Fibroblast of mammary gland (primary cell): ENCODE measurements around the gene SLBP.

ENCODE experiments used
- DNase-seq: peaks from one replicate; pipeline ENCODE4 v3.0.0-alpha.2; 2010; ENCODE audit warnings: low read depth
- H3K4me3 ChIP-seq: 2 replicates; pipeline ENCODE4 v1.5.1; 2011; ENCODE audit warnings: low read depth, mild to moderate bottlenecking, low read length, moderate library complexity; ENCODE audit not compliant: control insufficient read depth
- TF ChIP-seq, protein P1 (sequence below): conservative IDR thresholded peaks from 2 replicates; pipeline ENCODE4 v1.5.1; 2011; ENCODE audit warnings: low read depth, low read length, inconsistent platforms; ENCODE audit not compliant: control insufficient read depth, insufficient read depth

The SLBP gene

DNA sequence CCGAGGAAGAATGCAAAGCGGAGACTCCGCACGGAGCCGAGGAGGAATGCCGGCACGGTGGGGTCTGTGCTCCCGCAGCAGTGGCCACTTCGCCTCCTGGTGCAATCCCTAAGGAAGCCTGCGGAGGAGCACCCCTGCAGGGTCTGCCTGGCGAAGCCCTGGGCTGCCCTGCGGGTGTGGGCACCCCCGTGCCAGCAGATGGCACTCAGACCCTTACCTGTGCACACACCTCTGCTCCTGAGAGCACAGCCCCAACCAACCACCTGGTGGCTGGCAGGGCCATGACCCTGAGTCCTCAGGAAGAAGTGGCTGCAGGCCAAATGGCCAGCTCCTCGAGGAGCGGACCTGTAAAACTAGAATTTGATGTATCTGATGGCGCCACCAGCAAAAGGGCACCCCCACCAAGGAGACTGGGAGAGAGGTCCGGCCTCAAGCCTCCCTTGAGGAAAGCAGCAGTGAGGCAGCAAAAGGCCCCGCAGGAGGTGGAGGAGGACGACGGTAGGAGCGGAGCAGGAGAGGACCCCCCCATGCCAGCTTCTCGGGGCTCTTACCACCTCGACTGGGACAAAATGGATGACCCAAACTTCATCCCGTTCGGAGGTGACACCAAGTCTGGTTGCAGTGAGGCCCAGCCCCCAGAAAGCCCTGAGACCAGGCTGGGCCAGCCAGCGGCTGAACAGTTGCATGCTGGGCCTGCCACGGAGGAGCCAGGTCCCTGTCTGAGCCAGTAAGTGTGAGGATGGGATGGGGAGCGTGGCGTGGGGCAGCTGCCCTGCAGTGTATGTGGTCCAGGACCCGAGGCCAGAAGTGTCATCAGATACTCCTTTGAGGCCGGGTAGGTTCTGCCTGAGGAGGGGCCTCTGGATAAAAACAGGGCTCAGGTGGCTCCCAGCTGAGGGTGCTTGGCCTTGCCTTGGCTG is 16.2 kb upstream of the SLBP start:
- H3K4me3 ChIP-seq = no peak overlapping the region
- no peak for DNase-seq
- TF ChIP-seq, protein P1, sequence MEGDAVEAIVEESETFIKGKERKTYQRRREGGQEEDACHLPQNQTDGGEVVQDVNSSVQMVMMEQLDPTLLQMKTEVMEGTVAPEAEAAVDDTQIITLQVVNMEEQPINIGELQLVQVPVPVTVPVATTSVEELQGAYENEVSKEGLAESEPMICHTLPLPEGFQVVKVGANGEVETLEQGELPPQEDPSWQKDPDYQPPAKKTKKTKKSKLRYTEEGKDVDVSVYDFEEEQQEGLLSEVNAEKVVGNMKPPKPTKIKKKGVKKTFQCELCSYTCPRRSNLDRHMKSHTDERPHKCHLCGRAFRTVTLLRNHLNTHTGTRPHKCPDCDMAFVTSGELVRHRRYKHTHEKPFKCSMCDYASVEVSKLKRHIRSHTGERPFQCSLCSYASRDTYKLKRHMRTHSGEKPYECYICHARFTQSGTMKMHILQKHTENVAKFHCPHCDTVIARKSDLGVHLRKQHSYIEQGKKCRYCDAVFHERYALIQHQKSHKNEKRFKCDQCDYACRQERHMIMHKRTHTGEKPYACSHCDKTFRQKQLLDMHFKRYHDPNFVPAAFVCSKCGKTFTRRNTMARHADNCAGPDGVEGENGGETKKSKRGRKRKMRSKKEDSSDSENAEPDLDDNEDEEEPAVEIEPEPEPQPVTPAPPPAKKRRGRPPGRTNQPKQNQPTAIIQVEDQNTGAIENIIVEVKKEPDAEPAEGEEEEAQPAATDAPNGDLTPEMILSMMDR = no peak

- peak; percentile 77 for DNase-seq
- TF ChIP-seq, protein P1 = no peak
- H3K4me3 ChIP-seq = no peak overlapping the region
Measured at GRCh38 chr4:1727117-1728031, 15.3 kb upstream of the SLBP start.

DNA sequence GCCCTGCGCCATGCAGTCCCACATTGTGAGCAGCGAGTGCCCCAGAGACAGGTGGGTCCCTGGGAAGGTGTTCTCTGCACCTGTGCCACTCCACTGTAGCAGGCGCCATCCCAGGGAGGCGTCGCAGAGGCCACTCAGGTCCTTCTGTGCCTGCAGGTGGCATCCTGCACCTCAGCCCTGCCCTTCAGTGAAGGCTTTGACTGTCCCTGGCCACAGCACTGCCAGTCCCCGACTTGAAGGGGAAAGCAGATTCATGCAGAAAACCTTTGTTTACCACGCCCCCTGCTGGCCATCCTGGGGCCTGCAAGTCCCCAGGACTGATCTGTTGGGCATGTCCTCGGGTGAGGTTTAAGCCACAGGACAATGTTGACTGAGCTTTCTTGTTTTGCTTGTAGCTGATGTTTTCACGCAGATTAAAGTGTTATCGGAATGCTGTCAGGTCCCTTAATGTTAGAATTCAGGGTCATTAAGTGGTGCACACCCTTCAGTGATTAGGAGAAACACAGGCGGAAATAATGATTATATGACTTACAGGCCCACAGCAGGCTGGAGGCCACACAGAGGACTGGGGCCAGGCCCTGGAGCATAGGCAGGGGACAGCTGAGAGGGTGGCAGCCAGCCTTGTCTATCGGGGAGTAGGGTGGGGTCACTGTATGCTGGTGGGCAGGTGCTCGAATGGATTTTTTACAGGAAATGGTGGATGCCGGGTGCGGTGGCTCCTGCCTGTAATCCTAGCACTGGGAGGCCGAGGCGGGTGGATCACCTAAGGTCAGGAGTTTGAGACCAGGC is 14.2 kb upstream of the SLBP start:
- DNase-seq = peak; percentile 80
- TF ChIP-seq, protein P1 = peak; percentile 96
- no peak overlapping the region for H3K4me3 ChIP-seq

DNA sequence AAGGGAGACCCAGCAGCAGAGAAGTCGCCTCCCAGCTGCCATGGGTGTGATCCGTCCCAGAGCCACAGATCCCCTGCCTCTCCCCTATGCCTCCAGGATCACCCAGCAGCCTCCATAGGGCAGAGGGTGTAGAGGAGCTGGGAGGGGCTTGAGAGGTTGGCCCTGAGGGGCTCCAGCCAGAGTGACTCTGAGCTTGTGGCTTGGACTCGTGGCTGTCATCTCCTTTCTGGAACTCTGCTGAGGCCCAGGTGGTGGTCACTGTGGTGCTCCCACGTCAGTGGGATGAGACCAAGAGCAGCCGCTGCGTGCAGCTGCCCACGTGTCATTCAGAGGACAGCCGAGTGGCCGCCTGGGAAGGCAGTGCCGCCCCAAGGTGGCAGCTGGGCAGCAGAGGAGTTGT is 13.4 kb upstream of the SLBP start:
- TF ChIP-seq, protein P1 = no peak
- no peak overlapping the region for H3K4me3 ChIP-seq
- no peak for DNase-seq

GRCh38 chr4:1723131-1723801 is 11.1 kb upstream of the SLBP start:
- peak overlapping the region; percentile 75 for H3K4me3 ChIP-seq
- no peak for DNase-seq
- TF ChIP-seq, protein P1 = no peak
